SJCRH30 (cell line): ENCODE results near the gene PPP4R4. TPM values are rescaled to one million over a fixed set of nuclear protein-coding genes. Genes with fewer than 3 reads are reported as not detected.
A peak's percentile ranks its signal among the peaks of the same experiment; 100 is the strongest.

Experiments used
- DNase-seq, 2 experiments: peaks; one replicate each; pipeline ENCODE4 v3.0.0-alpha.2; 2015 to 2020
- H3K27ac ChIP-seq: fragments of 250-450 bp; sonication (Bioruptor Pico); 2 replicates; pipeline ENCODE4 v1.5.1; 2020; ENCODE audit warnings: mild to moderate bottlenecking, moderate library complexity
- H3K27me3 ChIP-seq: fragments of 250-450 bp; sonication (Bioruptor Pico); 2 replicates; pipeline ENCODE4 v1.5.1; 2020; ENCODE audit warnings: mild to moderate bottlenecking, moderate library complexity
- H3K36me3 ChIP-seq: fragments of 250-450 bp; sonication (Bioruptor Pico); 2 replicates; pipeline ENCODE4 v1.5.1; 2020; ENCODE audit warnings: mild to moderate bottlenecking, moderate library complexity
- H3K4me1 ChIP-seq: fragments of 250-450 bp; sonication (Bioruptor Pico); 2 replicates; pipeline ENCODE4 v1.5.1; 2020; ENCODE audit warnings: mild to moderate bottlenecking, moderate library complexity
- H3K4me3 ChIP-seq: fragments of 250-450 bp; sonication (Bioruptor Pico); 2 replicates; pipeline ENCODE4 v1.5.1; 2020; ENCODE audit warnings: mild to moderate bottlenecking, moderate library complexity
- H3K9me3 ChIP-seq: fragments of 250-450 bp; sonication (Bioruptor Pico); replicated peaks from 2 replicates; pipeline ENCODE4 v1.5.1; 2020; ENCODE audit warnings: mild to moderate bottlenecking, moderate library complexity
- total RNA-seq: library from RNA; depleted of rRNA; stranded (reverse); fragments of >200 nt; shearing (Covaris generic); gene quantifications from 2 replicates; pipeline ENCODE4 v1.2.3, GENCODE V29; 2014

PPP4R4 gene
- total RNA-seq, 1 experiment from 2014 or later: 47.1 TPM

DNA sequence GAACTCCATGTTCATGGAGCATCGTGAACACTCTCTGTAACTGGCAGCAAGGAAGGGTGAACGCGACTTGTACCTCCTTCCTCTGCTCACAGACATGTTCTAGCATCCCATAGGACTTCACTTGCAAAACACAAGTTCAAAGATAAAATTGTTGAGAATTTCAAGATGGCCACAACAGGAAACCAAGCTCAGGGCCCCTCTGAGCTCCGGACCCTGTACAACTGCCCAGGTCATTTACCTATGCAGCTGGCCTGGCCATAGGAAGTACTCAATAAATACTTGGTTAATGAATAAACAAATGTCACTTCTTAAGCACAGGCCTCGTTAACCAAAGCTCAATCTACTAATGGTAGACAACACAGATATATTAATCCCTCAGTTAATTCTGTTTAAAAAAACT, 11.7 kb upstream of the PPP4R4 start:
- H3K4me1 ChIP-seq: peaks cover 15% of the 10 kb centered on the region
- no peak overlapping the region for H3K4me3 ChIP-seq
- no peak overlapping the region for H3K27ac ChIP-seq
- DNase-seq: no peak
- H3K9me3 ChIP-seq: no peaks in the 10 kb centered on the region
- no peaks in the 10 kb centered on the region for H3K27me3 ChIP-seq
- no peaks in the 10 kb centered on the region for H3K36me3 ChIP-seq

GRCh38 chr14:94163796-94164195, 10.3 kb upstream of the PPP4R4 start:
- Histone ChIP-seq H3K27me3 (no peaks in the 10 kb centered on the region), H3K4me3 (no peak overlapping the region), H3K36me3 (no peaks in the 10 kb centered on the region), H3K27ac (no peak overlapping the region), H3K9me3 (no peaks in the 10 kb centered on the region), H3K4me1 (peaks cover 15% of the 10 kb centered on the region)
- peak in 1 of 2 experiments; percentile 18 for DNase-seq

GRCh38 chr14:94164685-94165431, 9.3 kb upstream of the PPP4R4 start:
- Histone ChIP-seq H3K9me3 (no peaks in the 10 kb centered on the region), H3K4me3 (peak overlapping the region; percentile 52)
- peak; percentile 79 to 86 for DNase-seq

GRCh38 chr14:94165744-94166143, 8.4 kb upstream of the PPP4R4 start:
- Histone ChIP-seq H3K36me3 (no peaks in the 10 kb centered on the region), H3K4me3 (no peak overlapping the region; the same call in 1 of the 2 replicates), H3K27me3 (no peaks in the 10 kb centered on the region), H3K27ac (no peak overlapping the region), H3K9me3 (no peaks in the 10 kb centered on the region), H3K4me1 (peaks cover 15% of the 10 kb centered on the region)
- DNase-seq: no peak

More at GRCh38 chr14:94164685-94165431, 9.3 kb upstream of the PPP4R4 start:
- peak overlapping the region; percentile 18; the same call in 1 of the 2 replicates for H3K27ac ChIP-seq
- no peaks in the 10 kb centered on the region for H3K36me3 ChIP-seq
- no peaks in the 10 kb centered on the region for H3K27me3 ChIP-seq
- peaks cover 15% of the 10 kb centered on the region for H3K4me1 ChIP-seq

- no peaks in the 10 kb centered on the region for H3K9me3 ChIP-seq
- peaks cover 12% of the 10 kb centered on the region; the same call in 1 of the 2 replicates for H3K4me1 ChIP-seq
- H3K27ac ChIP-seq: no peak overlapping the region
- DNase-seq: no peak
- no peaks in the 10 kb centered on the region for H3K27me3 ChIP-seq
- no peaks in the 10 kb centered on the region for H3K36me3 ChIP-seq
- no peak overlapping the region for H3K4me3 ChIP-seq
Observed at GRCh38 chr14:94170136-94170535, 4.0 kb upstream of the PPP4R4 start.

DNA sequence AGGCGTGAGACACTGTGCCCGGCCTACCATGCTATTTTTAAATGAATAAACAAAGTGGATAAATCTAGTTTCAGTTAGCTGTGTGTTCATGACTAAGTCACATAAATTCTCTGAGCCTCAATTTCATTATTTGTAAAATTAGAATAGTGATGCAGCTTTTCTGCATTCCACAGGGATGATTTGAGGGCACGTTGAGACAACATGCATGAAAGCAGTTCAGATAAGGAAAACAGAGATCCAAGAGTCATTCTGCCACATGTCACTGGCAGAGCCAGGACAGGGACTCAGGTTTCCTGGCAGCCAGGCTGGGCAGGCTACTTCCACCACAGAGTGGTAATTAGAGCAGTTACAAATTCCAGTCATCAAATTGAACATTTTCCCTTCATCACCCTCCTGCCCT, 2.9 kb upstream of the PPP4R4 start:
- peak in 1 of 2 experiments; percentile 9 for DNase-seq
- Histone ChIP-seq H3K27me3 (no peaks in the 10 kb centered on the region), H3K27ac (no peak overlapping the region), H3K4me3 (no peak overlapping the region), H3K9me3 (no peaks in the 10 kb centered on the region), H3K36me3 (no peaks in the 10 kb centered on the region), H3K4me1 (peaks cover 8% of the 10 kb centered on the region; the same call in 1 of the 2 replicates)

DNA sequence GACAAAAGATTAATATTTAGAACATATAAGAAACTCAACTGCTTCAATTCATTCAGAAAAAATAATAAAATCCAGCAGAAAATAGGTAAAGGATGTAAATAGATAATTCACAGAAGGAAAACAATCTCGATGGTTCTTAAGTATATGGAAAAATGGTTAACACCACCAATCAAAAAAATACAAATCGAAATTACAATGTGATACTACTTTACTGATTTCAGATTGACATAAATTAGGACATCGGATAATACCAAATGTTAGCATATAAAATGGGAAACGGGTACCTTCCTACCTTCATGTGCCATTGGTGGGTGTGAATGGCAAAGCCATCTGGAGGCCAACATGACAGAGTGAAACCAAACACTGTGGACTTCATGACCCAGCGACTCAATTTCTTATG, 1.6 kb upstream of the PPP4R4 start:
- DNase-seq: peak in 1 of 2 experiments; percentile 11
- Histone ChIP-seq H3K4me1 (peaks cover 13% of the 10 kb centered on the region), H3K27ac (no peak overlapping the region), H3K27me3 (no peaks in the 10 kb centered on the region), H3K4me3 (no peak overlapping the region), H3K9me3 (no peaks in the 10 kb centered on the region), H3K36me3 (no peaks in the 10 kb centered on the region)

DNA sequence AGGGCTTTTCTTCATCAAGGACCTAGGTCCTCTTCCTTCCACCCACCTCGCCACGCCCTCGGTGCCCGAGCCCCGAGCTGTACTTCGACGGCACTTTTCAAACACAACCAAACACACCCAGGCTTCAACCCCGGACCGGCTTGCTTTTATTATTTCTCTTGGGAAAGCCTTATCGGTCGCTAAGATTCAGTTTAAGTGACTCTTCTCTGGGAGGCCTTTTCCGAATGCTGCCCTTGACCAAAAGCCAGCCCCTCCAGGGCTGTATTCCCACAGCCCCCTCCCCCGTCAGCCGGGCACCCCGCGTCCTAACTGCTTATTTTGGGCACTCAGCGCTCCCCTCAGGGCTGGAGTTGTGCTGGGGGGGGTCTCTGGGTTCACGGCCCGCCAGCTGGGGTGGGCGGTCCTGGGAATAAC, 644 bp upstream of the PPP4R4 start:
- H3K27me3 ChIP-seq: no peaks in the 10 kb centered on the region
- no peaks in the 10 kb centered on the region for H3K36me3 ChIP-seq
- H3K4me1 ChIP-seq: peaks cover 18% of the 10 kb centered on the region
- peak overlapping the region; percentile 49; the same call in 1 of the 2 replicates for H3K27ac ChIP-seq
- peak overlapping the region; percentile 79 for H3K4me3 ChIP-seq
- H3K9me3 ChIP-seq: no peaks in the 10 kb centered on the region
- no peak for DNase-seq

GRCh38 chr14:94174604-94175010, 485 bp downstream of the PPP4R4 start:
- no peaks in the 10 kb centered on the region for H3K27me3 ChIP-seq
- peak overlapping the region; percentile 95 for H3K27ac ChIP-seq
- no peaks in the 10 kb centered on the region for H3K36me3 ChIP-seq
- peak overlapping the region; percentile 98 for H3K4me3 ChIP-seq
- H3K4me1 ChIP-seq: peaks cover 28% of the 10 kb centered on the region
- no peak for DNase-seq
- H3K9me3 ChIP-seq: no peaks in the 10 kb centered on the region

- peak overlapping the region; percentile 95 for H3K27ac ChIP-seq
- H3K4me3 ChIP-seq: peak overlapping the region; percentile 98
- peak; percentile 62 to 80 for DNase-seq
- no peaks in the 10 kb centered on the region for H3K27me3 ChIP-seq
- H3K9me3 ChIP-seq: no peaks in the 10 kb centered on the region
- peaks cover 34% of the 10 kb centered on the region for H3K4me1 ChIP-seq
- no peaks in the 10 kb centered on the region for H3K36me3 ChIP-seq
Observed at GRCh38 chr14:94175011-94175745, 1.1 kb downstream of the PPP4R4 start.

GRCh38 chr14:94175747-94176146, 1.6 kb downstream of the PPP4R4 start:
- no peak for DNase-seq
- no peaks in the 10 kb centered on the region for H3K27me3 ChIP-seq

GRCh38 chr14:94176808-94177207, 2.7 kb downstream of the PPP4R4 start:
- Histone ChIP-seq H3K36me3 (no peaks in the 10 kb centered on the region; the same call in 1 of the 2 replicates), H3K9me3 (no peaks in the 10 kb centered on the region), H3K27ac (no peak overlapping the region), H3K4me3 (peak overlapping the region; percentile 98), H3K27me3 (no peaks in the 10 kb centered on the region), H3K4me1 (peaks cover 29% of the 10 kb centered on the region)
- DNase-seq: no peak

More at GRCh38 chr14:94175747-94176146, 1.6 kb downstream of the PPP4R4 start:
- Histone ChIP-seq H3K36me3 (no peaks in the 10 kb centered on the region), H3K9me3 (no peaks in the 10 kb centered on the region), H3K4me3 (peak overlapping the region; percentile 98), H3K4me1 (peaks cover 37% of the 10 kb centered on the region), H3K27ac (peak overlapping the region; percentile 95)

DNA sequence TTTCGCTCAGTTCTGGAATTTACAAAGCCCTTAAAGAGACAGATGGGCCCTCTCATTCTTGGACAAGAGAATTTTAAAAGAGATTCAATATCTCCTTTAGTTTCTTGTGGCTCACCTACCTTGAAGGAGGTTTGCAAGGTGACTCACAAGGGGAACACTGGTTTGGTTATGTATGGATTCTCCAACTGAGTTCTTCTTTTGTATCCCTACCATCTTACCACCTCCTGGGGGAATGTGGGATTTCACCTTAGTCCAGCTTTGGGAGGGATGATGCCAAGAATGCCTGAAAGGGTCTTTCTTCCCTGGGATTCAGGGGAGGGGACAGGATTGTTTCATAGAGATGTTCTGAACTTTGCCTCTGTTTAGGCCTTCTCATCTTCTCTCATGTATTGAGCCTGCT, 3.7 kb downstream of the PPP4R4 start:
- peak in 1 of 2 experiments; percentile 11 for DNase-seq
- H3K27me3 ChIP-seq: no peaks in the 10 kb centered on the region
- no peaks in the 10 kb centered on the region; the same call in 1 of the 2 replicates for H3K36me3 ChIP-seq
- H3K9me3 ChIP-seq: no peaks in the 10 kb centered on the region
- H3K4me1 ChIP-seq: peaks cover 29% of the 10 kb centered on the region
- no peak overlapping the region for H3K27ac ChIP-seq
- no peak overlapping the region for H3K4me3 ChIP-seq

DNA sequence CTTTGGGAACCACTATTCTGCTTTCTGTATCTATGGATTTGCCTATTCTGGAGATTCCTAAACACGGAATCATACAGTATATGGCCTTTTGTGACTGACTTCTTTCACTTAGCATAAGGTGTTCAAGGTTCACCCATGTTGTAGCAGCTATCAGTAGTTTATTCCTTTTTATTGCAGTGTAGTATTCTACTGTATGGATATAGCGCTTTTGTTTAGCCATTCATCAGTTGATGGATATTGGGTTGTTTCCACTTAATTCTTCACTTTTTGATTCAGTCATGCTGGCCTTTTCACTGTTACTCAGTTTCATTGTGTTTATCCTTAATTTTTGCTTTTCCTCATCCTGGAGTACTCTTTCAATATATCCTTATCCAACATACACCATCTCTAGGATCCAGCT, 5.1 kb downstream of the PPP4R4 start:
- H3K9me3 ChIP-seq: no peaks in the 10 kb centered on the region
- DNase-seq: no peak
- H3K27me3 ChIP-seq: no peaks in the 10 kb centered on the region
- no peaks in the 10 kb centered on the region; the same call in none of the 2 replicates for H3K36me3 ChIP-seq
- peaks cover 29% of the 10 kb centered on the region for H3K4me1 ChIP-seq
- H3K4me3 ChIP-seq: no peak overlapping the region
- peak overlapping the region; percentile 48 for H3K27ac ChIP-seq
